GM20431 (cell line): ENCODE results near the gene ZMAT2.
"Not testable (repeated sequence)": the region's sequence is repeated elsewhere in the genome, so short reads cannot be mapped to it uniquely, and the experiment has no call there.

ENCODE experiments used
- in situ Hi-C: fragments of 300-500 bp; cut with MseI, MboI; formaldehyde crosslinking; loops from one replicate; pipeline ENCODE4 v1.15.0; 2020; ENCODE audit warnings: low sequenced_read_pairs; ENCODE audit not compliant: unreplicated experiment

Gene ZMAT2

GRCh38 chr5:140700177-140701144, at the start of gene ZMAT2:
Gene ZMAT2 (plus strand): TSS chr5:140700447. CDS start chr5:140700461, 14 bp downstream.
- in situ Hi-C loops: loop anchor here (25.0 kb wide), 1 partner anchor 463 kb away; no protein-coding TSS in a partner anchor

DNA sequence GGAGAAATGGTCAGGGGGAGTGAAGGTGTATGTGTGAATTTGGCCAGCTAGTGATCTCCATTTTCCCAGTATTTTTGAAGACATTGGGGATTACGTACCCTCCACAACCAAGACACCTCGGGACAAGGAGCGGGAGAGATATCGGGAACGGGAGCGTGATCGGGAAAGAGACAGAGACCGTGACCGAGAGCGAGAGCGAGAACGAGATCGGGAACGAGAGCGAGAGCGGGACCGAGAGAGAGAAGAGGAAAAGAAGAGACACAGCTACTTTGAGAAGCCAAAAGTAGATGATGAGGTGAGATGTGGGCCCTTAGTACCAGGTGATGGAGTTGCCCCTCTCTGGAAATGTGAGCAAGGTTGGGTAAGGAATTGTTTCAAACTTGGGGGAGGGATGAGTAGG, 41.4 kb upstream of the ZMAT2 start:
- in situ Hi-C loops: no loop called here

DNA sequence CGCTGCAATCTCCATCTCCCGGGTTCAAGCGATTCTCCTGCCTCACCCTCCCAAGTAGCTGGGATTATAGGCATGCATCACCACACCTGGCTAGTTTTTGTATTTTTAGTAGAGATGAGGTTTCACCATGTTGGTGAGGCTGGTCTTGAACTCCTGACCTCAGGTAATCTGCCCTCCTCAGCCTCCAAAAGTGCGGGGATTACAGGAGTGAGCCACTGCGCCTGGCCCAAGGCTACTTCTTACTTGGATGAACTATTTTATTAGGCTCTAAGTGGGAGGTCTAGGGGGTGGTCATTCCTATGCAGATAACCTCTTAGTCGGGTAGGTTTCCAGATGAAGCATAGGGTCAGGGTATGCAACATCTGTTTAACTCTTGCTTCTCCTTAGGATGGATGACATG, 39.9 kb upstream of the ZMAT2 start:
- in situ Hi-C loops: not testable (repeated sequence)

DNA sequence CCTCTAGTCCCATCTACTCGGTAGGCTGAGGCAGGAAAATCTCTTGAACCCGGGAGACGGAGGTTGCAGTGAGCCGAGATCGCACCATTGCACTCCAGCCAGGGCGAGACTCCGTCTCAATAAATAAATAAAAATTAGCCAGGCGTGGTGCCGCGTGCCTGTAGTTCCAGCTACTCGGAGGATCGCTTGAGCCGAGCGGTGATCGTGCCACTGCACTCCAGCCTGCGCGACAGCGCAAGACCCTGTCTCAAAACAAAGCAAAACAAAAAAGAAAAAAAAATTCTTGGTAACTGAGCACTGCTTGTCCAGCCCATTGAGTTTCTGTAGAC, 36.3 kb upstream of the ZMAT2 start:
- in situ Hi-C loops: no loop called here

DNA sequence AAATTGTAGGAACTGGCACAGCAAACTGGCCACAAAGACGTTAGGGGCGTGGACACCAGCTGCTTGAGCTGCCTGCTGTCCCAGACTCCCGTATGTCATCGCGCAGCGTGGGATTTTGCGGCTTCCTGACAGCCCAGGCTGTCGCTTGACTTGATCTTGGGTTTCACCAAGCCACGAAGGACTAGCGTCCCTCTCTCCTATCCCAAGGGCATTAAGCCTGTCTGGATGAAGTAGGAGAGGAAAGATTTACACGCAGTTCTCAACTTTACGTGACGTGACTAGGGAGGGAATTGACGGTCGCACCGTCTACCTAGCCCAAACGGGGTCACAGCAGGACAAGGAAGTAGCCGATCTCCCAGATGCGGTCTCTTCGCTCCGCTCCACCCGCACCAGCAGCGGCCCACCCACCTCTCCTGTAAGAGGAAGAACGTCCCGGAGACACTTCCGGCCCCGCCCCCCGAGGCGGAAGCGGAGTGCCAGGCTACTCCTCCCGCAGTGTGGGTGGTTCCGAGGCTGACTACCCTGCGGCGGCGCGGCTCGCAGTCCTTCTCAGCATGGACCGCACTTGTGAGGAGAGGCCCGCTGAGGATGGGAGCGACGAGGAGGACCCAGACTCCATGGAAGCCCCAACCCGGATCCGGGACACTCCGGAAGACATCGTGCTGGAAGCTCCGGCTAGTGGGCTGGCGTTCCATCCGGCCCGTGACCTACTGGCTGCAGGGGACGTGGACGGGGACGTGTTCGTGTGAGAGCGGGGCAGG, 35.7 kb upstream of the ZMAT2 start, which contains the start of gene WDR55:
TSS of gene WDR55 (plus strand) at position 546 of the 761 bp plus-strand sequence. CDS start at position 555, 9 bp downstream.
- in situ Hi-C loops: no loop called here

- in situ Hi-C loops: not testable (repeated sequence)
Measured at GRCh38 chr5:140671035-140671434, 29.2 kb upstream of the ZMAT2 start.

GRCh38 chr5:140671472-140672125, 28.6 kb upstream of the ZMAT2 start:
- in situ Hi-C loops: no loop called here

DNA sequence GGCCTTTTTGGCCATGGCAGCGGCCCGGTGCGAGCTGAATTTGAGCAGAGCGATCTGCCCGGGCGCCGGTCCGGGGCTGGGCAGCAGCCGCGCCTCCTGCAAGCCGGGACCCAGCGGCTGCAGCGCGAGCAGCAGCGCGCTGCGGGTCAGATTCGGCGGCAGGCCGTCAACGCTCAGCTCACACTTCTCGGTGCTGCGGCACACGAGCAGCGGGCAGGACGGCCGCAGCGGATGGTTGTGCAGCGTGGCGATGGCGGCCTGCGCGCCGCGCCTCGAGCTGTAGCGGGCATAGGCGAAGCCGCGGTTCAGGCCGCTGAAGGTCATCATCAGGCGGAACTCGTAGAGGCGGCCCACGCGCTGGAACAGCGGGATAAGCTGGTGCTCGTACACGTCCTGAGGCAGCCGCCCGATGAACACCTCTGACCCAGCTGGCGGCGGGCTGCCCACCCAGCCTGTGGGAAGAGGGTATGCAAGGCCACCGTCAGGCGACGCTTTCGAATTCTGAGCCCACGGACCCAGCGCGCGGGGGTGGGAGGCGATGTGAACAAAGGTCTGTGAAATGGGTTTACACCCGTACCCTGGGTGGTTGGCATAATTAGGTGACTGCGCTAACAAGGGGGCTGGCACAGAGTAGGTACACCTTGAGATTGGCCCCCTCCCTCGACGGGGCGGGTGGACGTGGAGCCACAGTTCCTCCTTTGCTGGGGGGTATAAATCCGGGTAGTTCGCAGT, 27.6 kb upstream of the ZMAT2 start:
- in situ Hi-C loops: no loop called here

GRCh38 chr5:140673187-140673976, 26.9 kb upstream of the ZMAT2 start, which contains the start of gene DND1:
Gene DND1 (minus strand): TSS chr5:140673576. CDS start chr5:140673542, 34 bp downstream.
- in situ Hi-C loops: no loop called here

GRCh38 chr5:140674211-140674610, 26.0 kb upstream of the ZMAT2 start:
- in situ Hi-C loops: no loop called here

GRCh38 chr5:140674629-140675028, 25.6 kb upstream of the ZMAT2 start:
- in situ Hi-C loops: no loop called here

DNA sequence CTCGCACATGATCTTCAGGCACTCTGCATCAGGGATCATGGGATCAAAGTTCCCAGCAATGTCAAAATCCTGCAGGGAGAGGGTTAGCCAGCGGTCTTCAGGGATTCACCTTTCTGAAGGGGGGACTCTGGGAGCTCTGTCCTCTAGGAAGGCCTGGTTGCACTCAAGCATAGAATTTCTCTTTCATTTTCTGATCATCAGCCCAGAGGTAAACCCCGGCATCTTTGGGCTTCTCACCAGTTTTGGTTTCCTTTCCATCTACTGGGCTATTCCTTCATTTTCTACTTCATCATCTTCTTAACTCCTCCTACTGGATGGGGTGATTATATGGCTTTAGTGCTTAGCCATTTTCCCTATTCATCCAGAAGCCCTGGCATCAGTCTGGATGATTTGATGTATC, 22.3 kb upstream of the ZMAT2 start:
- in situ Hi-C loops: no loop called here

- in situ Hi-C loops: no loop called here
Measured at GRCh38 chr5:140678993-140679392, 21.3 kb upstream of the ZMAT2 start.

- in situ Hi-C loops: no loop called here
Measured at GRCh38 chr5:140690376-140690932, 9.8 kb upstream of the ZMAT2 start.

DNA sequence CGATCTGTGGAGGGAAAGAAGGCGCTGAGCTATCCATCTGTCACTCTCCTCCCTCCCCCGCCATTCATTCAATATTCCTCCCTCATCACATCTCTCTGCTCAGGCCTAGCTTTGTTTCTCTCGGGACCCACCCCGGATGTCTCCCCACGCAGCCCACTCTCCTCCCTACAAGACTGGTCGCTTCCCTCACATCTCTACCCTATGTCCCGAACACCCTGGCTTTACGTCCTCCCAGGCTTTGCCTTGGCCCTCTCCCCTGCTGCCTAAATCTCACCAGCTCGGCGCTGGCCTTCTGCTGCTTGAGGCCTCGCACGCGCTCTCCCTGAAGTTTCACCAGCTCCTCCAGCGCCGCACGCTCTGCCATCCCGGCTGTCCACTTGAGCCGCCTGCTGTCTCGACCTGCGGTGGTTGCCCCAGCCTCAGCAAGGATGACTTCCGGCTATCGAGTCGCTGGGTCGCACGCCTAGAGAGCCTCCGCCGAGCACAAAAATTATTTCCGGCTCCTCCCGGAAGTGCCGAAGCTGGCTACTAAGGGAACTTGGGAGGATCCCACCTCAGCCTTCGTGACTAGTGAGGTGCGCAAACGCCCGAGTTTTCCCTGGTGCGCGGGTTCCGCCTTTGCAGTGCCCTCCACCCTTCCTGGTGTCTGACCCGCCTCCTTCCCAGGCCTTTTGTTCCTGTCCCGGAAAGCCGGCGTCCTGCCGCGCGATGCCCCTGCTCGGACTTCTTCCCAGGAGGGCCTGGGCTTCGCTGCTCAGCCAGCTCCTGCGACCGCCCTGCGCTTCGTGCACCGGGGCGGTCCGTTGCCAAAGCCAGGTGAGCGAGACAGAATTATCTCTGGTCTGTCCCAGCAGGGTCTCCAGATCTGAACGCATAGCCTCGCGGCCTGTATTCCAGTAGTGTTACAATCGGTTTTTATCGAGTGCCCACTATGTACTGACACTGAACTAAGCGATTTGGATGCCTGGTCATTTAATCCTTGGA, 9.0 kb upstream of the ZMAT2 start, which contains the start of the genes HARS1 and HARS2:
TSS of gene HARS1 (minus strand) at position 430 of the 984 bp plus-strand sequence. CDS start at position 364, 66 bp downstream.
TSS of gene HARS2 (plus strand) at position 515 of the 984 bp plus-strand sequence. CDS start at position 709, 194 bp downstream.
- in situ Hi-C loops: no loop called here

DNA sequence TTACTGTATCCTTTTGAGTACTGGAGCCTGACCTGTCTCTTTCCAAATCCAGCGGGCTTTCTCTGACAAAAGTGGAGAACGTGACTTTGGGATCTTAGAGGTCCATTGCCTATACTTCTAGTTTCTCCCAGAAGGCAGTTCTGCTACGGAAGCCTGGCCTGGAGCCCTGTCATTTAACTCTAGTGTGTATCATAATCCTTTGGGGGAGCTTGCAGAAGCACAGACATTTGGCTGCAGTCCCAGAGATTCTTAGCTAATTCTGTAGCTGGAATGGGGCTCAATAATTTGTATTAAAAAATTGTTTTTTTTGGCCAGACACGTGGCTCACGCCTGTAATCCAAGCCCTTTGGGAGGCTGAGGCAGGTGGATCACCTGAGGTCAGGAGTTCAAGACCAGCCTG, 6.0 kb upstream of the ZMAT2 start:
- in situ Hi-C loops: no loop called here

DNA sequence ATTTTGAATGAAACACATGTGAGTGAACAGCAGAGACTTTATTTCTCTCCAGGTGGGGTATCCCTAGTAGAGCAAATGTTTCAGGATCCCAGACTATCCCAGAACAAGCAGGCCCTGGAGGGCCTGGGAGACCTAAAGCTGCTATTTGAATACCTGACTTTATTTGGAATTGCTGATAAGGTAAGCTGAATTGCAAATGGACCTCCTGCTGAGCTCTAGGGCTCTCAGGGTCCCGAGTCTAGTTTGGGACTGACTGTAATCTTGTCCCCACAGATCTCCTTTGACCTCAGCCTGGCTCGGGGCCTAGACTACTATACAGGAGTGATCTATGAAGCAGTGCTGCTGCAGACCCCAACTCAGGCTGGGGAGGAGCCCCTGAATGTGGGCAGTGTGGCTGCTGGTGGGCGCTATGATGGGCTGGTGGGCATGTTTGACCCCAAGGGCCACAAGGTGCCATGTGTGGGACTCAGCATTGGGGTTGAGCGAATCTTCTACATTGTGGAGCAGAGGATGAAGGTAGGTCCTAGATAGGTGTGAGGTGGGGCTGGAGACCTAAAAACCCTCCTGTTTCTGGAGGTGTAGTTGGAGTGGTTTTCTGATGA, 3.3 kb upstream of the ZMAT2 start:
- in situ Hi-C loops: no loop called here
